HTR-8/SVneo (cell line): ENCODE data around the gene SYNE2.
A peak's percentile ranks its signal among the peaks of the same experiment; 100 is the strongest.

Experiments used
- DNase-seq: peaks from one replicate; pipeline ENCODE4 v3.0.0; 2011; ENCODE audit warnings: low spot score, mixed read lengths; ENCODE audit not compliant: insufficient read length
- FAIRE-seq: peaks from 2 replicates; lab custom pipeline; 2011; peaks lifted over from hg19 to GRCh38; lab: Jason Lieb, UNC

SYNE2 gene

GRCh38 chr14:63952053-63952932 lies 99.5 kb downstream of the SYNE2 start:
- FAIRE-seq (peak; percentile 95), DNase-seq (no peak)

GRCh38 chr14:63952933-63953437 lies 100.2 kb downstream of the SYNE2 start:
- no peak for FAIRE-seq
- DNase-seq, result no peak

- FAIRE-seq, result no peak
- DNase-seq, result no peak
These were observed 103.5 kb downstream of the SYNE2 start for GRCh38 chr14:63956326-63956725.

- FAIRE-seq, result peak; percentile 99
- no peak for DNase-seq
These were observed 108.2 kb downstream of the SYNE2 start for GRCh38 chr14:63960926-63961567.

- DNase-seq (no peak), FAIRE-seq (no peak)
These were observed 110.1 kb downstream of the SYNE2 start for GRCh38 chr14:63962906-63963305.

GRCh38 chr14:63963439-63963838 lies 110.6 kb downstream of the SYNE2 start:
- FAIRE-seq (peak; percentile 96), DNase-seq (no peak)

GRCh38 chr14:63964113-63964512 lies 111.3 kb downstream of the SYNE2 start:
- DNase-seq, result no peak
- FAIRE-seq, result peak; percentile 99

GRCh38 chr14:63966407-63966806 lies 113.6 kb downstream of the SYNE2 start:
- no peak for DNase-seq
- peak; percentile 68 for FAIRE-seq

- DNase-seq (no peak), FAIRE-seq (no peak)
These were observed 119.6 kb downstream of the SYNE2 start for GRCh38 chr14:63972323-63972932.

GRCh38 chr14:63974176-63974575 lies 121.4 kb downstream of the SYNE2 start:
- DNase-seq (no peak), FAIRE-seq (peak; percentile 90)

GRCh38 chr14:63981569-63981968 lies 128.8 kb downstream of the SYNE2 start:
- FAIRE-seq, result peak; percentile 46

GRCh38 chr14:63982156-63982555 lies 129.4 kb downstream of the SYNE2 start:
- FAIRE-seq, result no peak
- DNase-seq, result no peak

More at GRCh38 chr14:63981569-63981968, 128.8 kb downstream of the SYNE2 start:
- DNase-seq, result no peak

- FAIRE-seq (peak; percentile 97), DNase-seq (no peak)
These were observed 129.8 kb downstream of the SYNE2 start for GRCh38 chr14:63982629-63983028.

GRCh38 chr14:63986789-63987533 lies 134.2 kb downstream of the SYNE2 start:
- FAIRE-seq (peak; percentile 96), DNase-seq (peak; percentile 72)

GRCh38 chr14:63988579-63988978 lies 135.8 kb downstream of the SYNE2 start:
- DNase-seq (no peak), FAIRE-seq (peak; percentile 95)

- FAIRE-seq (peak; percentile 23), DNase-seq (no peak)
These were observed 139.0 kb downstream of the SYNE2 start for GRCh38 chr14:63991833-63992232.

GRCh38 chr14:63992858-63993257 lies 140.1 kb downstream of the SYNE2 start:
- DNase-seq, result no peak
- peak; percentile 98 for FAIRE-seq

GRCh38 chr14:63993992-63994391 lies 141.2 kb downstream of the SYNE2 start:
- FAIRE-seq, result peak; percentile 81
- DNase-seq, result no peak

GRCh38 chr14:63995285-63995684 lies 142.5 kb downstream of the SYNE2 start:
- FAIRE-seq (no peak), DNase-seq (no peak)

GRCh38 chr14:63996016-63996415 lies 143.2 kb downstream of the SYNE2 start:
- DNase-seq (no peak), FAIRE-seq (no peak)
